GM12801 (cell line): Measurements from ENCODE around the gene TENT5C.

Experiments
- TF ChIP-seq, protein P1 (sequence below): IDR thresholded peaks from one replicate; pipeline ENCODE4 v1.5.1; 2011; ENCODE audit warnings: control low read depth; ENCODE audit not compliant: insufficient read length; ENCODE audit errors: extremely low read depth

Gene TENT5C

DNA sequence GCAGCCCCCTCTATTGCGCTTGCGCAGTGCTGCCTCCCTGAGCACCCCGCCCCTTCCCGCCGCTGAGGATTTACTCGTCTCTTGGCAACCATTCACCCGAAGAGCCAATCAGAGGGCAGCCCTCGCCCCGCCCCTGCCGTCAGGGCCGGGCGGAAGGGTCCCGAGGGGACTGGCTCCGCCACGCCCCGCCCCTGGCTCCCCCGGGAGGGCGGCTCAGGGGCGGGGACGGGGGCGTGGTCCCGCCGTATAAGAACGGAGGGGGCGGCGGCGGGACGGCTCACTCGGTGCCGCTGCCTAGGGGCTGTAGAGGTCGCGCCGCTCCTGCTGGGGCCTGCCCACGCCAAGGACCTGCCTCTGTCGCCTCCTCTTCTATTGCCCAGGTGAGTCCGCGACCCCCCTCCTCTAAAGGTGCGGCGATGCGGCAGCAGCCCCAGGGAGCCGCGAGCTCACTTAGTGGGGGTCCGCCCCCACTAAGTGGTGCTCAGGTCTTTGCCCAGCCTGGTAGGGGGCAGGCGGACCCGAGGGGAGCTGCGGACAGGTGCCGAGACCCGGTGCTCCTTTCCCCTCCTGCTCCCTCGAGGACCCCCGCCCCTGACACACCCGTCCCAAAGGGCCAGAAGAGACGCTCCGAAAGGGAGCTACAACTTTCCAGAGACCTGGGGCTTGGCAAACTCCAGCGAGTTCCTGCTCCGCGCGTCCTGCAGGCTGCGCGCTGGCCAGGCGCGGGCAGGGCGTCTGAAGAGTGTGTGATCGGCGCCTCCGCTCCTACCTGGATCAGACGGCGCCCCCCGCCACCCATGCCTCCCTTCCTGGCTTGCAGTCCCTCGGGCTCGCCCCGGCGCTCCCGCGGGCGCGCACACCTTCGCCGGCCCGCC, at the start of gene TENT5C:
TENT5C (plus strand) TSS at position 275 of the 875 bp plus-strand sequence. CDS start 16,821 bp downstream, outside the sequence.
- TF ChIP-seq, protein P1, sequence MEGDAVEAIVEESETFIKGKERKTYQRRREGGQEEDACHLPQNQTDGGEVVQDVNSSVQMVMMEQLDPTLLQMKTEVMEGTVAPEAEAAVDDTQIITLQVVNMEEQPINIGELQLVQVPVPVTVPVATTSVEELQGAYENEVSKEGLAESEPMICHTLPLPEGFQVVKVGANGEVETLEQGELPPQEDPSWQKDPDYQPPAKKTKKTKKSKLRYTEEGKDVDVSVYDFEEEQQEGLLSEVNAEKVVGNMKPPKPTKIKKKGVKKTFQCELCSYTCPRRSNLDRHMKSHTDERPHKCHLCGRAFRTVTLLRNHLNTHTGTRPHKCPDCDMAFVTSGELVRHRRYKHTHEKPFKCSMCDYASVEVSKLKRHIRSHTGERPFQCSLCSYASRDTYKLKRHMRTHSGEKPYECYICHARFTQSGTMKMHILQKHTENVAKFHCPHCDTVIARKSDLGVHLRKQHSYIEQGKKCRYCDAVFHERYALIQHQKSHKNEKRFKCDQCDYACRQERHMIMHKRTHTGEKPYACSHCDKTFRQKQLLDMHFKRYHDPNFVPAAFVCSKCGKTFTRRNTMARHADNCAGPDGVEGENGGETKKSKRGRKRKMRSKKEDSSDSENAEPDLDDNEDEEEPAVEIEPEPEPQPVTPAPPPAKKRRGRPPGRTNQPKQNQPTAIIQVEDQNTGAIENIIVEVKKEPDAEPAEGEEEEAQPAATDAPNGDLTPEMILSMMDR = no peak

DNA sequence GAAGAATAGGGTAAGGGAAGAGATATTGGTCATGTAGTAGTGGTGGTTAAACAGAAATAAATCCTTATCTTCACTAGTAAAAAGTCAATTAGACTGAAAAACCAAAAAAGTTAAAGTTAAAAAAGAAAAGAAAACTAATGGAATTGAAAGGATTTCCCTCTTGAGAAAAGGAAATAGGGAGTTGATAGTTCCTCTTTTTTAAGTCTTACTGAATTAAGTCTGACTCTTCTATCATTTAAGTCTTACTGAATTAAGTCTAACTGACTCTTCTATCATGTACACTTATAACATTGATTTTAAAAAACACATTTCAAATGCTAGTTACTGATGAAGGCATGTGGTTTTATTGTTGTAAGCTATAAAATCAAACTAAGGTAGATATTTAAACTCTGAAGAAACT, 49.5 kb upstream of the TENT5C start:
- TF ChIP-seq, protein P1 = no peak

DNA sequence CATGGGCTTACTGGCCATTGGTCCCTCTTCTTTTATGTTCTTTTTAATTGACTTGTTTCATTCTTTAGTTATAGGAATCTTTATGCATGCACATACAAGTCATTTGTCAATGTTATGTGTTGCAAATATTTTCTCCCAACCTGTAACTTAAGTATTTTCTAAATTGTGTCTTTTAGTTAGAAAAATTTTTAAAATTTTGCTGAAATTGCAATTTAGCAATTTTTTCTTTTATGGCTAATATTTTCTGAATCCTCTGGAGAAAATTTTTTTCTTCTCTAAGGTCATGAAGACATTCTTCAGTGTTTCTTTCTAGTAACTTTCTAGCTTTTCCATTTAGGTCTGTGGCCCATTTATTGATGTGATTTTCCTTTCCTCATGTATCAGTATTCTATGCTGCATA, 48.9 kb upstream of the TENT5C start:
- TF ChIP-seq, protein P1 = no peak

DNA sequence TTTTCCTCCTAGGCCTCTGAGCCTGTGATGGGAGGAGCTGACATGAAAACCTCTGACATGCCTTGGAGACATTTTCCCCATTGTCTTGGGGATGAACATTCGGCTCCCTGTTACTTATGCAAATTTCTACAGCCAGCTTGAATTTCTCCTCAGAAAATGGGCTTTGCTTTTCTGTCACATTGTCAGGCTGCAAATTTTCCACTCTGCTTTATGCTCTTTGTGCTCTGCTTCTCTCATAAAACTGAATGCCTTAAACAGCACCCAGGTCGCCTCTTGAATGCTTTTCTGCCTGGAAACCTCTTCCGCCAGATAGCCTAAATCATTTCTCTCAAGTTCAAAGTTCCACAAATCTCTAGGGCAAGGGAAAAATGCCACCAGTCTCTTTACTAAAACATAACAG, 46.7 kb upstream of the TENT5C start:
- TF ChIP-seq, protein P1 = no peak

DNA sequence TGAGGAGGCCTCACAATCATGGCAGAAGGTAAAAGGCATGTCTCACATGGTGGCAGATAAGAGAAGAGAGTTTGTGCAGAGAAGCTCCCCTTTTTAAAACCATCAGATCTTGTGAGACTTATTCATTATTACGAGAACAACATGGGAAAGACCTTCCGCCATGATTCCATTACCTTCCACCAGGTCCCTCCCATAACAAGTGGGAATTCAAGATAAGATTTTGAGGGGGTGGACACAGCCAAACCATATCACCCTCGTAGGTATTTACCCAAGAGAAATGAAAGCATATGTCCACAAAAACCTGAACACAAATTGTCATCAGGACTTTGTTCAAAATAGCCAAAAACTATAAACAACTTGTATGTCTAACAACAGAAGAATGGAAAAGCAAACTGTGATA, 45.9 kb upstream of the TENT5C start:
- TF ChIP-seq, protein P1 = no peak

DNA sequence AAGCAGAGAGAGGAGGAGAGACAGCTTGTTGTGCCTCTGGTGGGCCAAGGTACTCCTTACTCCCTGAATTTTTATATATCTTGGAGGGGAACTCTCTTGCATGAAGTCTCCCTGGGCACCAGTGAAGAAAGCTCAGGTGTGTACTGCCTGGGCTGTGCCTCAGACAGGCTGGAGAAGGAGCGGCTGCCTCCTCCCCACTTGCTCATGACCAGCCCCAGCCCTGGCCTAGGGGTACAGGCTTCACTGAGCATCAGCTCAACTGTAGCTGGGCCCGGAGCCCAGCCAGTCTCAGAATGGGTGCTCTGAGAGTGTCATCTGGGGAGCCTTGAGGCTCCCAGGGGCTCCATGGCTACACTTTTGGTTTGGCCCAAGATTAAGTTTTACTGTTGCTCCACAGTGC, 44.8 kb upstream of the TENT5C start:
- TF ChIP-seq, protein P1 = no peak

DNA sequence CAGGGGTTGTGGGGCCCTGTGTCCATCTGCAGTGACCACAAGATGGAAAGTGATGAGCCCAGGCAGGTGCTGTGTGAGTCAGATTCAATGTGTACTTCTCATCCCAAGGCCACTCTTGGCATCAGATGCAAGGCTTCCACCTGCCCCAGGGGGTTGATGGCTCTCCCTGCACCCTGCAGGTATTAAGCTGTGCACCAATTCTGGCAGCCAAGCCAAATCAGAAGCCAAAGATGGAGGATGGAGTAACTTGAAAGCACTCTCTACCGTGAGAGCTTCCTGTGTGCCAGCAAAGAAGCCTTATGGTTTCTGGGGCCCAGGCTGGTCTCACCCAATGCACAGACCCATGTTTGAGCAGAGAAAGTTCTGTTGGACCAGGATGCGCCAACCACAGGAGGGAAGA, 44.3 kb upstream of the TENT5C start:
- TF ChIP-seq, protein P1 = no peak
